LNCaP clone FGC (cell line): ENCODE results near the gene SLC35C1.

Source experiments
- DNase-seq: peaks from one replicate; pipeline ENCODE4 v3.0.0-alpha.2; 2011; ENCODE audit warnings: low read depth
- H3K4me3 ChIP-seq: 2 replicates; pipeline ENCODE4 v1.5.1; 2011; ENCODE audit warnings: mild to moderate bottlenecking, low read depth, low read length, control low read depth
- TF ChIP-seq, protein P1 (sequence below): IDR thresholded peaks from 2 replicates; pipeline ENCODE4 v1.5.1; 2012; ENCODE audit warnings: mild to moderate bottlenecking; ENCODE audit not compliant: control insufficient read depth, insufficient read depth; ENCODE audit errors: extremely low read depth

Gene SLC35C1

DNA sequence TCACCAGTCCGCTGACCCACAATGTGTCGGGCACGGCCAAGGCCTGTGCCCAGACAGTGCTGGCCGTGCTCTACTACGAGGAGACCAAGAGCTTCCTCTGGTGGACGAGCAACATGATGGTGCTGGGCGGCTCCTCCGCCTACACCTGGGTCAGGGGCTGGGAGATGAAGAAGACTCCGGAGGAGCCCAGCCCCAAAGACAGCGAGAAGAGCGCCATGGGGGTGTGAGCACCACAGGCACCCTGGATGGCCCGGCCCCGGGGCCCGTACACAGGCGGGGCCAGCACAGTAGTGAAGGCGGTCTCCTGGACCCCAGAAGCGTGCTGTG lies 6.1 kb downstream of the SLC35C1 start:
- TF ChIP-seq, protein P1, sequence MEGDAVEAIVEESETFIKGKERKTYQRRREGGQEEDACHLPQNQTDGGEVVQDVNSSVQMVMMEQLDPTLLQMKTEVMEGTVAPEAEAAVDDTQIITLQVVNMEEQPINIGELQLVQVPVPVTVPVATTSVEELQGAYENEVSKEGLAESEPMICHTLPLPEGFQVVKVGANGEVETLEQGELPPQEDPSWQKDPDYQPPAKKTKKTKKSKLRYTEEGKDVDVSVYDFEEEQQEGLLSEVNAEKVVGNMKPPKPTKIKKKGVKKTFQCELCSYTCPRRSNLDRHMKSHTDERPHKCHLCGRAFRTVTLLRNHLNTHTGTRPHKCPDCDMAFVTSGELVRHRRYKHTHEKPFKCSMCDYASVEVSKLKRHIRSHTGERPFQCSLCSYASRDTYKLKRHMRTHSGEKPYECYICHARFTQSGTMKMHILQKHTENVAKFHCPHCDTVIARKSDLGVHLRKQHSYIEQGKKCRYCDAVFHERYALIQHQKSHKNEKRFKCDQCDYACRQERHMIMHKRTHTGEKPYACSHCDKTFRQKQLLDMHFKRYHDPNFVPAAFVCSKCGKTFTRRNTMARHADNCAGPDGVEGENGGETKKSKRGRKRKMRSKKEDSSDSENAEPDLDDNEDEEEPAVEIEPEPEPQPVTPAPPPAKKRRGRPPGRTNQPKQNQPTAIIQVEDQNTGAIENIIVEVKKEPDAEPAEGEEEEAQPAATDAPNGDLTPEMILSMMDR: no peak
- DNase-seq: no peak
- no peak overlapping the region for H3K4me3 ChIP-seq

DNA sequence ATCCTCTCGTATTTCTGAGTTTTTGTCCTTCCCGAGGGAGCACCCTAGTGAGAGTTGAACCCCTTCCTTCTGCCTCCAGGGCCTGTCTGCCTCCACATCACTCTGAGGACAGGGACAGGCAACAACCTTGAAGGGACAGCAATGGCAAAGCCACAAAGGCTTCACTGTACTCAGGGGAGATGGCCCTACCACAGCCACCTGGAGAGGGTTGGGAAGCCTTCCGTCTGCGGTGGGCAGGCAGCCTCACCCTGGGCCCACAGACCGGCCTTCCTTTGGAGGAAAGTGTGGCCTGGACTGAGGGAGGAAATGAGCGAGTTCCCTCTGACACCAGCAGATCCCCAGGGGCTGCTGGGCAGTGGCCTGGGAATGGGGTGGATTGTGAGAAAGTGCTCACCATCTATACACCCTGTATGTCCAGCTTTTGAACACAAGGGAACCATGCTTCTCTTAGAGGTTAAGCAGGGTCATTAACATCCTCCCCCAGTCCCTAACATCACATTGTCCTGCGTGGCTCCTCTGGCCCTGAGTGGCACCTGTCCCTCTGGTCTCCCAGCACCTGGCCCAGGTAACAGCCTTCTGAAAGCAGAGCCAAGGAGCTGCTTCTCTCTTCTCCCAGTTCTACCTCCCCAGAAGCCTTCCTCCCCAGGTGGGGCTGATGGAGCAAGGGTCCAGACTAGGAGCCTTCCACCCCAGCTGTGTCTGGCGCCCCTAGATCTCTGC lies 6.8 kb downstream of the SLC35C1 start:
- DNase-seq: no peak
- TF ChIP-seq, protein P1: no peak

DNA sequence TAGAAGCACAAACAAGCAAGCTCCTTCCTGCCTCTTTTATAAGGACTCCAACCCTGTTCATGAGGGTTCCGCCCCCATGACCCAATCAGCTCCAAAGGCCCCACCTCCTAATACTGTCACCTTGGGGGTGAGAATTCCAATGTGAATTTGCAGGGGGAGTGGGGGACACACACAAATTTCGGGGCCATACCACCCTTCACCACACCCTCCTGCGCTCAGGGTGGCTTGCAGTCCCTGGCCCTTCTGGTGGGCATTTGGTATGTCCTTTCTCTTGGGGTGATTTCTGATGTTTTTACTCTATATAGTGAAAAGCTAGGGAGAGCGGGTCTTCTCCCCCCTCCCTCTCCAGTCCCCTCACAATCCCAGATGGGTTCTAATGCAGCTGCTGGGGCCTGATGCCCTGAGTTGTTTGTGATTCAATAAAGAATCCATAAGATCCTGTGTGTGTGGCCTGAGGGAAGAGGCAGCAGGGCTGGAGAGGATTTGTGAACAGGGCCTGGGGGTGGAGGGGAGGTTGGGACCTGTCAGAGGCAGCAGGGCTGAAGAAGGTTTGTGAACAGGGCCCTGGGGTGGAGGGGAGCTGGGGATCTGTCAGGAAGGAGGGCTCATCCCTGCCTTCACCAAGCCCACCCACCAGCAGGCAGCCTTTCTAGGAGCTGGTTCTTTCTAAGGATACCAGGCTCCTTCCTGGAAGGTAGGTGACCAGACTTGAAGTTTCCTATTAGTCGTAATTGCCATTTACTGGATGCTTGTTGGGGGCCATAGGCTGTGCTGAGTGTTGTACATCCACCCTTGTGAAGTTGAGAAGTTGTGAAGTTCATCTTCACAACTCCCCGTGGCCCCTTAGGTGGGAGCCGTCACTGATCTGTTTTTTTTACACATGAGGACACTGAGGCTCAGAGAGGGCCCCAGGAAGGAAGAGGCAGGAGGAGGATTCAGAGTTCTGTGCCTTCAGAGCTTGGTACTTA lies 7.9 kb downstream of the SLC35C1 start:
- no peak for DNase-seq
- H3K4me3 ChIP-seq: no peak overlapping the region
- TF ChIP-seq, protein P1: no peak

More for the DNA sequence above, 6.8 kb downstream of the SLC35C1 start:
- H3K4me3 ChIP-seq: no peak overlapping the region

DNA sequence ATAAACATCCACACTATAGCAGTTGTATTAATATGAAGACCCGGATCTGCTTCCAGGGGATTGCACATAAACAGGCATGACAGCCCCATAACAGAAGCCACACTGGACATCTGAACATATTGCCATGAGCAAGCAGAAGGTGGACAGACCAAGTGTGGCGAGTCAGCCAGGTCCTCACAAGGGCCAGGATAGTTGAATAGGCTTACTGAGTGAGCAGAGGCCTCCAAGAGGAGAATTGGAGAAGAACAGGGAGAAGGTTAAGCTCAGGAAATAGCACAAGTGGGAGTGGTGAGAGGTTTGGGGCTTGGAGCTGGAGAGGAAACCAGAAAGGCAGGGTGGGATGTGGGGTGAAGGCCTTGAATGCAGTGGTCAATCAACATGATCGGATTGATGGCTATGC lies 10.8 kb downstream of the SLC35C1 start:
- H3K4me3 ChIP-seq: no peak overlapping the region
- TF ChIP-seq, protein P1: no peak
- DNase-seq: no peak

DNA sequence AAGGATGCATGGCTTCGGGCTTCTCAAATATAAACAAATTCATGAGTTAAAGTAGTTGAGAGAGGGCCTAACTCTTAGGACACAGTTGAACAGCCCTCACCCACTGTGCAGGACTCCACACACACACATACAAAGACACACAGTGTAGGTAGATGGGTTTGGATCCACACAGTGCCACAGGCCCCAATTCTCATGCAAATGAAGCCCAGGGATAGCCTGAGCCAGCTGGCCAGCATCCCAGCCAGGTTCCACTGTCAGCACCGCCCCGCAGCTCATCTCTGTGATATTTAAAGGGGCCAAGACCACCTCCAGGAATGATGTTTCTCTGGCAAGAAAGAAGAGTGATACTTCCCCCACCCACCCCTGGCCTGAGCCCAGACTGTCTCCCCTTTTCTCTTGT lies 11.7 kb downstream of the SLC35C1 start:
- no peak overlapping the region for H3K4me3 ChIP-seq
- no peak for DNase-seq
- TF ChIP-seq, protein P1: no peak

DNA sequence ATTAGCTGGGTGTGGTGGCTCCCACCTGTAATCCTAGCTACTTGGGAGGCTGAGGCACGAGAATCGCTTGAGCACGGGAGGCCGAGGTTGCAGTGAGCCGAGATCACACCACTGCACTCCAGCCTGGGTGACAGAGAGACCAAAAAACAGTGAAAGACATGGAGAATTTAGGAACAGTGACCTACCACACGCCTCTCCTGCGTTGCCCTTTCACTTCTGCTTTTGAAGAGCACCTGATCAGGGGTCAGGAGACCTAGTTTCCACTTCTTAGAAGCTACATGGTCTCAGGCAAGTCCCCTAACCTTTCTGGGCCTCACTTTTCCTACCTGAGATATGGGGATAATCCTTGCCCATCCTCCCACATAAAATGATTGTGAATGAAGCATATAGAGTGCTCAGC lies 12.2 kb downstream of the SLC35C1 start:
- TF ChIP-seq, protein P1: no peak
- H3K4me3 ChIP-seq: no peak overlapping the region
- DNase-seq: no peak
